DOHH2 (cell line): ENCODE data around the gene LETM1.

Experiments
- EZH2phosphoT487 ChIP-seq: fragments of 200-600 bp; sonication (generic); IDR thresholded peaks from 2 replicates; pipeline ENCODE4 v1.6.1; 2017; ENCODE audit warnings: borderline replicate concordance, mild to moderate bottlenecking, antibody characterized with exemption, low read length, moderate library complexity, mixed read lengths
- TF ChIP-seq, protein P1 (sequence below): fragments of 200-600 bp; sonication (generic); IDR thresholded peaks from one replicate; pipeline ENCODE4 v1.5.1; 2014; ENCODE audit warnings: antibody characterized with exemption, mild to moderate bottlenecking, low read depth, low read length; ENCODE audit not compliant: poor library complexity, severe bottlenecking

- TF ChIP-seq, protein P1, sequence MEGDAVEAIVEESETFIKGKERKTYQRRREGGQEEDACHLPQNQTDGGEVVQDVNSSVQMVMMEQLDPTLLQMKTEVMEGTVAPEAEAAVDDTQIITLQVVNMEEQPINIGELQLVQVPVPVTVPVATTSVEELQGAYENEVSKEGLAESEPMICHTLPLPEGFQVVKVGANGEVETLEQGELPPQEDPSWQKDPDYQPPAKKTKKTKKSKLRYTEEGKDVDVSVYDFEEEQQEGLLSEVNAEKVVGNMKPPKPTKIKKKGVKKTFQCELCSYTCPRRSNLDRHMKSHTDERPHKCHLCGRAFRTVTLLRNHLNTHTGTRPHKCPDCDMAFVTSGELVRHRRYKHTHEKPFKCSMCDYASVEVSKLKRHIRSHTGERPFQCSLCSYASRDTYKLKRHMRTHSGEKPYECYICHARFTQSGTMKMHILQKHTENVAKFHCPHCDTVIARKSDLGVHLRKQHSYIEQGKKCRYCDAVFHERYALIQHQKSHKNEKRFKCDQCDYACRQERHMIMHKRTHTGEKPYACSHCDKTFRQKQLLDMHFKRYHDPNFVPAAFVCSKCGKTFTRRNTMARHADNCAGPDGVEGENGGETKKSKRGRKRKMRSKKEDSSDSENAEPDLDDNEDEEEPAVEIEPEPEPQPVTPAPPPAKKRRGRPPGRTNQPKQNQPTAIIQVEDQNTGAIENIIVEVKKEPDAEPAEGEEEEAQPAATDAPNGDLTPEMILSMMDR: no peak
- no peak for TF ChIP-seq EZH2phosphoT487
Measured at GRCh38 chr4:1766106-1767060, 89.6 kb downstream of the LETM1 start.
